AG04449 (cell line): ENCODE measurements around the gene DGKB.
A peak's percentile ranks its signal among the peaks of the same experiment; 100 is the strongest.

Source experiments
- CTCF ChIA-PET: fragments of 350-600 bp; formaldehyde crosslinking; extraction: SDS; loops from one replicate; lab custom pipeline; 2021; ENCODE audit warnings: antibody characterized with exemption; lab: Yijun Ruan, JAX
- POLR2A ChIA-PET: fragments of 400-600, 350-600 bp; formaldehyde crosslinking; extraction: SDS; loops from one replicate; lab custom pipeline; 2020; ENCODE audit warnings: antibody characterized with exemption, inconsistent platforms; lab: Yijun Ruan, JAX
- DNase-seq: peaks from one replicate; pipeline ENCODE4 v3.0.0-alpha.2; 2010; ENCODE audit warnings: low read depth, low spot score
- H3K4me3 ChIP-seq: 2 replicates; pipeline ENCODE4 v1.5.1; 2011; ENCODE audit warnings: low read depth, mild to moderate bottlenecking, control low read depth, low read length
- TF ChIP-seq, protein P1 (sequence below): IDR thresholded peaks from one replicate; pipeline ENCODE4 v1.5.1; 2011; ENCODE audit warnings: mild to moderate bottlenecking, moderate library complexity, low read length, control low read depth, inconsistent platforms; ENCODE audit not compliant: insufficient read depth; ENCODE audit errors: missing control alignments

The DGKB gene

DNA sequence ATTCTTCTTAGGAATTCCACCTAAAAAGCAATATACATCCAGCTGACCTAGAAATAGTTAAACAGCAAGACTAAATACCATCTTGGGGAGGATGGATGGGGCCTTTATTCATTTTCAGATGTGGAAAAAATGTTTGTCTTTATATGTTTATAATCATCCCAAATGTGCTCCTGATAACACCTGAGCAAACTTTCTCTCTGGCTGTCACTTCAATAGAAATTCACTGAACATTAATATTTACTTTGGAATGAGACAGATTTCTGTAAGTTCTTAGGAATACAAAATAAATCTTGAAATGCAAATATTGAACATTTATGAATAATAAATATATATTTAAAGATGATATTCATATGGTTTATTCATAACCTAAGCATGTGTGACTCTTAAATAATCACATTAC, 185.4 kb downstream of the DGKB start:
- TF ChIP-seq, protein P1, sequence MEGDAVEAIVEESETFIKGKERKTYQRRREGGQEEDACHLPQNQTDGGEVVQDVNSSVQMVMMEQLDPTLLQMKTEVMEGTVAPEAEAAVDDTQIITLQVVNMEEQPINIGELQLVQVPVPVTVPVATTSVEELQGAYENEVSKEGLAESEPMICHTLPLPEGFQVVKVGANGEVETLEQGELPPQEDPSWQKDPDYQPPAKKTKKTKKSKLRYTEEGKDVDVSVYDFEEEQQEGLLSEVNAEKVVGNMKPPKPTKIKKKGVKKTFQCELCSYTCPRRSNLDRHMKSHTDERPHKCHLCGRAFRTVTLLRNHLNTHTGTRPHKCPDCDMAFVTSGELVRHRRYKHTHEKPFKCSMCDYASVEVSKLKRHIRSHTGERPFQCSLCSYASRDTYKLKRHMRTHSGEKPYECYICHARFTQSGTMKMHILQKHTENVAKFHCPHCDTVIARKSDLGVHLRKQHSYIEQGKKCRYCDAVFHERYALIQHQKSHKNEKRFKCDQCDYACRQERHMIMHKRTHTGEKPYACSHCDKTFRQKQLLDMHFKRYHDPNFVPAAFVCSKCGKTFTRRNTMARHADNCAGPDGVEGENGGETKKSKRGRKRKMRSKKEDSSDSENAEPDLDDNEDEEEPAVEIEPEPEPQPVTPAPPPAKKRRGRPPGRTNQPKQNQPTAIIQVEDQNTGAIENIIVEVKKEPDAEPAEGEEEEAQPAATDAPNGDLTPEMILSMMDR, result no peak
- ChIA-PET POLR2A (no interaction called here), CTCF (interaction anchor here (1.0 to 9.3 kb wide), 9 partner anchors 18 to 307 kb away, joined by 3 to 106 read pairs (median 9); no protein-coding TSS in a partner anchor)
- DNase-seq, result no peak
- no peak overlapping the region for H3K4me3 ChIP-seq

DNA sequence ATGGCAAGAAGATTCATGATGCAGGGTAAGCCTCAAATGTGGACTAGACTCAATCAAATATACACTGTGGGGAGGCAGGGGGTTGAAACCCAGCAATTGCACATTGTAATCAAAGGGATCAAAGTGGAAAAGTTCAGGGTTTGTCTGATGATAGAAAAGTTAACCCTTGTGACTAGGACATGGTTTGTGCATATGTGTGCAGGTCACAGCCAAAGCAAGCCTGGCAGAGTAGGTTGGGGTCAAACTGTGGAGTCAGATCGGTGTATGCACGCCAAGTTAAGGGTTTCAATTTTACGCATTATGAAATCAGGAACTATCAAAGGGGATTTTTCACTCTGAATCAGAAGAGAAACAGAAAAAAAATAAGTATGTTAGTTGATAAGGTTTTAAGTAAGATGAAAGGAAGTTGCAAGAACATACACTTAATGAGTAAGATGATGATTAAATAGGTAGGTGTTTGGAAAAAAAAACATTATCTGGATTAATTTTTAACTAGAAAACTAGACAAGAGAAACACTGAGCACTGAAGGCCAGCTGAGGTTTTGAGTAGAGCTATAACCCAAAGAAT, 188.3 kb downstream of the DGKB start:
- DNase-seq, result no peak
- CTCF ChIA-PET, result interaction anchor here (0.7 to 1.0 kb wide), 2 partner anchors 191 to 300 kb away, joined by 3 read pairs; no protein-coding TSS in a partner anchor
- TF ChIP-seq, protein P1, result no peak

DNA sequence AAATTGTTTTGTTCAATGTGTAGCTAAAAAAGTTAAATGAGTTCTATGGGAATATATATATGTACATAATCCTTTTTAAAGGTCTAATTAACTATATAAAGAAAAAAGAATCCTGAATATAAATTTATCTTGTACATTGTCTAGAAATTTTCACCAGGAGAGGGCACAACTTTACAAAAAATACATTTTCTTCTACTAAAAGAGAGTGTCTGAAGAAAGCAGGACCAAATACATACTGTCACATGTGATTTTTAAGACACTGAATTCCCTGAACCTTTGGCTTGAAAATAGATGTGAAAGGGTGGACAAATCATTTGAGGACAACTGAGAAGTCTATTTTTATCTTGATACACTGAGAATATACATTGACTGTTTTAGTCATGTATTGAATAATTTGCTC, 204.3 kb downstream of the DGKB start:
- DNase-seq, result no peak
- H3K4me3 ChIP-seq, result no peak overlapping the region
- ChIA-PET POLR2A (no interaction called here), CTCF (interaction anchor here (1.3 to 1.9 kb wide), 2 partner anchors 318 to 320 kb away, joined by 3 to 7 read pairs; no protein-coding TSS in a partner anchor)
- TF ChIP-seq, protein P1, result no peak

More for the DNA sequence above, 188.3 kb downstream of the DGKB start:
- POLR2A ChIA-PET, result no interaction called here
- H3K4me3 ChIP-seq, result no peak overlapping the region

DNA sequence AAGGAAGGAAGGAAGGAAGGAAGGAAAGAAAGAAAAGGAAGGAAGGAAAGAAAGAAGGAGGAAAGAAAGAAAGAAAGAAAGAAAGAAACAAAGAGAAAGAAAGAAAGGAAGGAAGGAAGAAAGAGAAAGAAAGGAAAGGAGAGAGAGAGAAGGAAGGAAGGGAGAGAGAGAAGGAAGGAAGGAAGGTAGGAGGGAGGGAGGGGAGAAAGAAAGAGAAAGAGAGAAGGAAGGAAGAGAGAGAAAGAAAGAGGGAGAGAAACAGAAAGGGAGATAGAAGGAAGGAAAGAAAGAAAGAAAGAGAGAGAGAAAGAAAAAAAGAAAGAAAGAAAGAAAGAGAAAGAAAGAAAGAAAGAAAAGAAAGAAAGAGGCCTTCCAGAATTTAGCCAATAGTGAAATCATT, 204.9 kb downstream of the DGKB start:
- H3K4me3 ChIP-seq, result no peak overlapping the region
- CTCF ChIA-PET, result interaction anchor here (1.3 to 1.9 kb wide), 2 partner anchors 318 to 321 kb away, joined by 3 to 7 read pairs; no protein-coding TSS in a partner anchor
- TF ChIP-seq, protein P1, result no peak
- DNase-seq, result no peak
- POLR2A ChIA-PET, result no interaction called here

DNA sequence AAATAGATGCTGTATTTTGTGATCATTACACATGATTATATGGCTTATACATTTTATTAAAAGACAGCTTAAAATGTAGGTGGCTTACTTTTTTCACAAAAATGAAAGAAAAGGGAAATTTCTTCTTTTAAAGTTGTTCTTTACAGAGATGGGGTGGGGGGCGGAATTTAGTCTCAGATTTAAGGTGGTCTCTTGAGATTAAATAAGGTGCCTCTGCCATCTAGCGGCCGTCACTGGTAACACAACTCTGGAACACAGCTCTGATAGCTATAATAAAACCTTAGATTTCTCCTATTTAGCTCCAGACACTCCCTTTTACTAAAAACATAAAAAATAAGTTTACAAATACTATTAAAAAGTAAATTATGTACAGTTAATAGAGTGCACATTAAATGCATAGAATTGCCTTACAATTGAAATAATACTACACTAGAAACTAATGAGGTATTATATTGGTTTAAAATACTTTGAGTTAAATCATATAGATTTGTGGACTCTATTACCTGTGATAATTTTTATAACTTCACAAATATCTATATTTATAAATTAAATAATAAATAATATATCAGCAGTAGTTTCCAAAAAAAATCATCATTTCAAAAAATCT, 210.9 kb downstream of the DGKB start:
- ChIA-PET CTCF (interaction anchor here (0.8 to 5.2 kb wide), 26 partner anchors 9 to 1416 kb away, joined by 3 to 155 read pairs (median 5); no protein-coding TSS in a partner anchor), POLR2A (no interaction called here)
- no peak for DNase-seq
- TF ChIP-seq, protein P1, result peak; percentile 67
- no peak overlapping the region for H3K4me3 ChIP-seq

DNA sequence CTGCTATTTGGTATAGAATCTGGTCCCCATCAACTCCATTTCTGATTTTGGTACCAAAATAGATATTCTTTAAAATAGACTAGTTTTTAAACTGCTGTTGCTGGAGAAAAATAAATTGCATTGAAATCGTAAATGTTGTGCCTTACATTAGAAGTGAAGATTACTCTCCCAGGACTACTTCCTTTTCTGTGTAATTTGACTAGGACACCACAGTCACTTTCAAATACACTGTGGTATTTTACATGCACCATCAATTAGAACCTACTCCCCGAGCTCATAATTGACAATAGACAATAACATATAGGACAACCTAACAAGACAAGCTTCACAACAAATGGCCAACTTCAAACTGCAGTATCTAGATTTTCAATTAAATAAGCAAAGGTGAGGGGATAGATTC, 211.5 kb downstream of the DGKB start:
- POLR2A ChIA-PET, result no interaction called here
- TF ChIP-seq, protein P1, result no peak
- no peak for DNase-seq
- CTCF ChIA-PET, result interaction anchor here (0.8 to 5.2 kb wide), 25 partner anchors 9 to 1415 kb away, joined by 3 to 155 read pairs (median 5); no protein-coding TSS in a partner anchor
- no peak overlapping the region for H3K4me3 ChIP-seq
